ENCODE data around the gene ANXA6. TPM values are rescaled to one million over a fixed set of nuclear protein-coding genes. Genes with fewer than 3 reads are reported as not detected.

Gene ANXA6
- total RNA-seq, 4 donors from 2014 or later: 267 to 470 (median 382) TPM

DNA sequence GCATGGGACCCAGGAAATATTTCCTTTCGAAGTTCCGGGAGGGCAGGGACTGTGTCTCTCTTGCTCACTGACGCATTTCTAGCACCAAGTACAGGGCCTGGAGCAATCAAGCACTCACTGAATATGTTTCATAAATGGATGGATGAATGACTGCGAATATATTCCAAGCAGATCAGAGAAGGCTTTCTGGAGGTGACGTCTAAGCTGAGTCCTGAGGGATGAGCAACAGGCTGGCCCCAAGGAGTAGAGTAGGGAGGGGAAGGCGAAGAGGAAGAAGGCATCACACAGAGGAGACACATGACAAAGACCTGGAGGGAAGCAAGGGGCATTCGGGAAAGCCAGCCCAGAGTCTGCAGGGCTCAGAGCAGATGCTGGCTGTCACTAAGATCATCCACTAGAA lies 13.9 kb downstream of the ANXA6 start:
- TF ChIP-seq, protein P1, sequence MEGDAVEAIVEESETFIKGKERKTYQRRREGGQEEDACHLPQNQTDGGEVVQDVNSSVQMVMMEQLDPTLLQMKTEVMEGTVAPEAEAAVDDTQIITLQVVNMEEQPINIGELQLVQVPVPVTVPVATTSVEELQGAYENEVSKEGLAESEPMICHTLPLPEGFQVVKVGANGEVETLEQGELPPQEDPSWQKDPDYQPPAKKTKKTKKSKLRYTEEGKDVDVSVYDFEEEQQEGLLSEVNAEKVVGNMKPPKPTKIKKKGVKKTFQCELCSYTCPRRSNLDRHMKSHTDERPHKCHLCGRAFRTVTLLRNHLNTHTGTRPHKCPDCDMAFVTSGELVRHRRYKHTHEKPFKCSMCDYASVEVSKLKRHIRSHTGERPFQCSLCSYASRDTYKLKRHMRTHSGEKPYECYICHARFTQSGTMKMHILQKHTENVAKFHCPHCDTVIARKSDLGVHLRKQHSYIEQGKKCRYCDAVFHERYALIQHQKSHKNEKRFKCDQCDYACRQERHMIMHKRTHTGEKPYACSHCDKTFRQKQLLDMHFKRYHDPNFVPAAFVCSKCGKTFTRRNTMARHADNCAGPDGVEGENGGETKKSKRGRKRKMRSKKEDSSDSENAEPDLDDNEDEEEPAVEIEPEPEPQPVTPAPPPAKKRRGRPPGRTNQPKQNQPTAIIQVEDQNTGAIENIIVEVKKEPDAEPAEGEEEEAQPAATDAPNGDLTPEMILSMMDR (IDR thresholded peaks at IDR 0.05; ENCODE audit: low read depth): no peak

DNA sequence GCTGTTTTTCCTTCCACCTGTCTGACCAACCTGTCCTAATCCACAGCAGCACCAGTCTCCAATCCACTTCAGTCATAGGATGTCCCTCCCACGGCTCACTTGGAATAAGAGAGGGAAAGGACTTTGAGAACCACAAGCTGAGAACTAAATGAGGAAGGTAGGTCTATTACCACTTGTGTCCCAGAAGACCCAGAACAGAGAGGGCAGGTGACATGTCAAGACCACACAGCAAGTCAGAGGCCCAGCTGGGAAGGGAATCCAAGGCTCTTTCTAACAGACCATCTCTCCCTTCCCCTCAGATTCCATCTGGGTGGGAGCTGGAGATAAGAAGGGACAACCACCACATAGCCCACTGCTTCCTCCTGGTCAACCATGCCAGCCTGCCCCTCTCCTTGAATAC lies 14.6 kb downstream of the ANXA6 start:
- TF ChIP-seq, protein P1 (IDR thresholded peaks at IDR 0.05; ENCODE audit: low read depth): no peak

- TF ChIP-seq, protein P1 (IDR thresholded peaks at IDR 0.05; ENCODE audit: low read depth): no peak
These were observed 16.0 kb downstream of the ANXA6 start for GRCh38 chr5:151141535-151141934.

DNA sequence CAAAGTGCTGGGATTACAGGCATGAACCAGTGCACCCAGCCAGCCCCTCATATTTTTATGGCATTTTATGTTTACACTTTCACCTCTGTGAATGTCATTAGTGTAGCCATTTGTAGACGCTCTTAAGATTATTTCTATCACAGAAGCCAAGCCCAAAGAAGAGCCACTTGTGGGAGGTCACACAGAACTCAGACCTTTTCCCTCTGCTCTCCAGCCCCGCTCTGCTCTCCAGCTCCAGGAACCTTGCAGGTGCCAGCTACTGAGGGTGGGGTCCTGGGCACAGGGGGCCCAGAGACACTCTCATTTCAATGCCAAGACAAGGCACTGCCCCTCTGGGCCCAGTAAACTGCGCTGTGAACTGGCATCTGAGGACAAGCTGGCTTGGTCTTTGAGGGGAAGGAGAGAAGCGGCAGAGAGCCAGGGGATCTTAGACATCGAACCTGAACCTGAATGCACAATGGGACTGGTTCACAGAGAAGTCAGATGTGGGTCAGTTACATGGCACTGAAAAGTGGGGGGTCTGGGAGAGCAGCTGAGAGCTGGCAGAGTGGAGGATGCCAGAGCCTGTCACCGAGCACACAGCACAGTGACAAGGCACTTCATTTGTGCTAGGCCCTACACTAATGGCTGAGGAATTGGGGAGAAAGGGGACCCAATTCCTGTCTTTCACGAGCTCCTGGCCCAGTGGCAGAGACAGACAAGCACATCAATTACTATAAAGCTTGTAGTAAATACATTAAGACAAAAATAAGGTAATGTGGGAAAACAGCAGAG lies 16.7 kb downstream of the ANXA6 start:
- TF ChIP-seq, protein P1 (IDR thresholded peaks at IDR 0.05; ENCODE audit: low read depth): no peak

DNA sequence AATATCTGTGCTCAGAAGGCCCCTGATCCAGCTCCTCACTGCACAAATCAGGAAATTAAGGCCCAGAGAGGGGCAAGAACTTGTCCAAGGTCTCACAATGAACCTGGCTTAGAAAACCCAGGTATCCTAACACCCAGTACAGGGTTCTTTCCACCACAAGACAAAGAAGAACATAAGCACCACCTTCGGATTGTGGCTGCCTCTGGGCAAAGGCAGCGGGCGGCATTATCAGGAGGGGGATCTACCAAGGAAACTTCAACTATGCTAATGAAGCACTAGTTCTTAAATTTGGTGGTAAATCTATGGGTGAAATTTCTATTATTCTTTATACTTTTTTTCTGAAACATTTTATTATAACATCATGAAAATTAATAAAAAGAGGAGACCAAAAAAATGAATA lies 17.9 kb downstream of the ANXA6 start:
- TF ChIP-seq, protein P1 (IDR thresholded peaks at IDR 0.05; ENCODE audit: low read depth): no peak

DNA sequence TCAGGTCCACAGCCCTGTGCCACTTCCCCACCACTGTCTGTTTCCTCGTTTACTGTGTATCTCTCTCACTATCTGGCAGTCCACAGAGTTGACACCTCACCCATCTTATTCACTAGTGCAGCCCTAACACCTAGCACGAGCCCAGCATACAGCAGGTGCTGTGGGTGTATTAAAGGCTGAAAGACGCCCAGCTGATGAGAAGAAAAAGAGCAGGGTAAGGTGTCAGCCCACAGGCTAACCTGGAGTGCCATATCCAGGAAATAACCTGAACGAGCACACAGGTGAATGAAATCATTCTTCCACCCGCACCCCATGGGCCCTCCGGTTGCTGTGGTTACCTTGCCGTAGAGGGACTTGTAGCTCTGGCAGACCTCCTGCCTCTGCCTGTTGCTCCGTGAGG lies 18.6 kb downstream of the ANXA6 start:
- TF ChIP-seq, protein P1 (IDR thresholded peaks at IDR 0.05; ENCODE audit: low read depth): no peak

DNA sequence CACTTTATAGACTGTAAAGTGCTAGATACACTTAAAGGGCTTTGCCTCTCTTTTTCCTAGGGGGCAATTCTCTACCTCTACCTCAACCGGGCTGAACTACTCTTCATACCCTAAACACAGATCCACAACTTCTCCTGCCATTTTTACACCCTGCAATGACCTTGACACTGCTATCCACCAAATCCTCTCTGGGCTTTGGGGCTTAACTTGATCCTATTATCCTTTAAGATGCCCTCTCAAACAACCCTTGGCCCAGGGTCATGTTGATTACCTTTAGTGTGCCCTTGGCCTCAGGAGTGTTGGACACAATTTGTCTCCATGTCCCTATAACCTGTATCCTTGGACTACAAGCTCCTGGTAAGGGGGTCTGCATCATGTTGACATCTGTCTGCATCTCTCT lies 19.5 kb downstream of the ANXA6 start:
- TF ChIP-seq, protein P1 (IDR thresholded peaks at IDR 0.05; ENCODE audit: low read depth): no peak

All from subcutaneous adipose tissue (tissue), 4 donors.